Keratinocyte (primary cell): ENCODE measurements around the gene PCK1. TPM values are rescaled to one million over a fixed set of nuclear protein-coding genes. Genes with fewer than 3 reads are reported as not detected.

Experiments used
- DNase-seq: peaks from one replicate; pipeline ENCODE4 v3.0.0-alpha.2; 2011; ENCODE audit warnings: low read depth, missing footprints, low spot score
- FAIRE-seq: peaks from 2 replicates; lab custom pipeline; 2011; peaks lifted over from hg19 to GRCh38; lab: Jason Lieb, UNC
- H2AFZ ChIP-seq: 2 replicates; pipeline ENCODE4 v1.6.0; 2012; ENCODE audit warnings: low read length, control low read depth, inconsistent platforms; ENCODE audit not compliant: control insufficient read depth
- H3K27ac ChIP-seq: 2 replicates; pipeline ENCODE4 v1.5.1; 2011; ENCODE audit warnings: low read length; ENCODE audit not compliant: control insufficient read depth, insufficient read depth
- H3K27me3 ChIP-seq: 3 replicates; pipeline ENCODE4 v1.6.0; 2011; ENCODE audit warnings: low read length; ENCODE audit not compliant: control insufficient read depth, insufficient read depth; ENCODE audit errors: extremely low read depth
- H3K36me3 ChIP-seq, 2 experiments: 2 replicates in 1 of 2; 3 replicates in 1 of 2; pipeline ENCODE4 v1.5.1; 2011; ENCODE audit warnings: low read length in 2 of 2, mild to moderate bottlenecking in 1 of 2; ENCODE audit not compliant: control insufficient read depth in 2 of 2, insufficient read depth in 2 of 2; ENCODE audit errors: extremely low read depth in 1 of 2
- H3K4me1 ChIP-seq: 3 replicates; pipeline ENCODE4 v1.5.1; 2011; ENCODE audit warnings: low read length; ENCODE audit not compliant: control insufficient read depth, insufficient read depth; ENCODE audit errors: extremely low read depth
- H3K4me2 ChIP-seq: 3 replicates; pipeline ENCODE4 v1.6.0; 2011; ENCODE audit warnings: low read depth, low read length; ENCODE audit not compliant: control insufficient read depth, insufficient read depth; ENCODE audit errors: extremely low read depth
- H3K4me3 ChIP-seq, 3 experiments: fragments of 200-600 bp in 1 of 3; sonication (generic) in 1 of 3; 2 replicates in 2 of 3; 3 replicates in 1 of 3; pipeline ENCODE4 v1.5.1; 2011 to 2016; ENCODE audit warnings: low read length in 3 of 3, mild to moderate bottlenecking in 3 of 3, control low read depth in 2 of 3, inconsistent platforms in 1 of 3, low read depth in 1 of 3, mixed read lengths in 1 of 3, mixed run types in 1 of 3, moderate library complexity in 1 of 3; ENCODE audit not compliant: control insufficient read depth in 2 of 3, insufficient read depth in 2 of 3; ENCODE audit errors: extremely low read depth in 1 of 3
- H3K79me2 ChIP-seq: 2 replicates; pipeline ENCODE4 v1.6.0; 2012; ENCODE audit warnings: low read length; ENCODE audit not compliant: control insufficient read depth, insufficient read depth
- H3K9ac ChIP-seq: 3 replicates; pipeline ENCODE4 v1.6.0; 2011; ENCODE audit warnings: low read length; ENCODE audit not compliant: control insufficient read depth, insufficient read depth; ENCODE audit errors: extremely low read depth
- H3K9me1 ChIP-seq: 3 replicates; pipeline ENCODE4 v1.6.0; 2011; ENCODE audit warnings: low read length; ENCODE audit not compliant: control insufficient read depth, insufficient read depth; ENCODE audit errors: extremely low read depth
- H3K9me3 ChIP-seq: 2 replicates; pipeline ENCODE4 v1.5.1; 2012; ENCODE audit warnings: low read depth, low read length; ENCODE audit not compliant: control insufficient read depth
- H4K20me1 ChIP-seq: 3 replicates; pipeline ENCODE4 v1.6.0; 2011; ENCODE audit warnings: low read length; ENCODE audit not compliant: control insufficient read depth, insufficient read depth; ENCODE audit errors: extremely low read depth
- CTCF ChIP-seq, 3 experiments: IDR thresholded peaks in 1 of 3; conservative IDR thresholded peaks in 1 of 3; optimal IDR thresholded peaks in 1 of 3; 2 replicates in 2 of 3; 3 replicates in 1 of 3; pipeline versions ENCODE3 to v1.5.1; 2011; ENCODE audit warnings: low read length in 3 of 3, mild to moderate bottlenecking in 3 of 3, moderate library complexity in 2 of 3, control low read depth in 1 of 3, inconsistent platforms in 1 of 3; ENCODE audit not compliant: insufficient read depth in 2 of 3; ENCODE audit errors: extremely low read depth in 1 of 3
- EZH2 ChIP-seq: IDR thresholded peaks from one replicate; pipeline ENCODE4 v1.6.1; 2012; ENCODE audit warnings: inconsistent platforms, mild to moderate bottlenecking, low read length, moderate library complexity
- dilution Hi-C: fragments of 300-500 bp; cut with MboI; formaldehyde crosslinking; loops from one replicate; pipeline ENCODE4 v1.7.0; 2020; ENCODE audit warnings: low sequenced_read_pairs; ENCODE audit not compliant: extremely low pct_ligation_motif_present
- polyA plus RNA-seq, 5 experiments: library from polyadenylated mRNA; depleted of rRNA in 3 of 5; stranded (reverse) in 3 of 5; stranded (forward) in 1 of 5; unstranded in 1 of 5; fragments of >200 nt; gene quantifications; 1 replicate in 1 of 5; 2 replicates in 3 of 5; 3 replicates in 1 of 5; pipeline versions ENCODE4 v1.2.1 to v1.2.3, GENCODE V29; 2011 to 2012; ENCODE audit warnings: missing spikeins in 2 of 5, low read depth in 1 of 5, low replicate concordance in 1 of 5

PCK1 gene
- polyA plus RNA-seq, 1 donor (not counting 4 experiments of a cell fraction or from before 2014, with no cell fraction given), result not detected

- Histone ChIP-seq H3K36me3 (no peaks in the 10 kb centered on the region), H3K27ac (no peak overlapping the region), H3K9ac (no peak overlapping the region), H3K9me3 (no peaks in the 10 kb centered on the region), H3K27me3 (peaks cover 58% of the 10 kb centered on the region), H3K4me2 (no peak overlapping the region), H4K20me1 (no peaks in the 10 kb centered on the region), H2AFZ (no peak overlapping the region), H3K4me3 (no peak overlapping the region), H3K4me1 (no peaks in the 10 kb centered on the region), H3K79me2 (no peaks in the 10 kb centered on the region), H3K9me1 (no peaks in the 10 kb centered on the region)
- TF ChIP-seq CTCF (optimal IDR thresholded peaks at IDR 0.05 in 1 of 3, IDR thresholded peaks at IDR 0.05 in 1 of 3, conservative IDR thresholded peaks at IDR 0.05 in 1 of 3; ENCODE audit: extremely low read depth in 1 of 3, insufficient read depth in 2 of 3, low read length in 3 of 3), result no peak
- TF ChIP-seq EZH2, result no peak
- dilution Hi-C loops, result no loop called here
- FAIRE-seq (no peak), DNase-seq (no peak)
These were observed 1.0 kb upstream of the PCK1 start for GRCh38 chr20:57559658-57560553.

- H3K9ac ChIP-seq, result no peak overlapping the region
- no peaks in the 10 kb centered on the region for H4K20me1 ChIP-seq
- no peaks in the 10 kb centered on the region for H3K9me1 ChIP-seq
- H3K27me3 ChIP-seq, result peaks cover 54% of the 10 kb centered on the region
- no peak overlapping the region for H3K27ac ChIP-seq
- no peak for FAIRE-seq
- H3K79me2 ChIP-seq, result no peaks in the 10 kb centered on the region
- no peak overlapping the region for H2AFZ ChIP-seq
- H3K36me3 ChIP-seq, result no peaks in the 10 kb centered on the region
- dilution Hi-C loops, result no loop called here
- no peaks in the 10 kb centered on the region for H3K4me1 ChIP-seq
- no peak for DNase-seq
- TF ChIP-seq CTCF (optimal IDR thresholded peaks at IDR 0.05 in 1 of 3, IDR thresholded peaks at IDR 0.05 in 1 of 3, conservative IDR thresholded peaks at IDR 0.05 in 1 of 3; ENCODE audit: extremely low read depth in 1 of 3, insufficient read depth in 2 of 3, low read length in 3 of 3) (no peak), EZH2 (no peak)
- no peaks in the 10 kb centered on the region for H3K9me3 ChIP-seq
- H3K4me2 ChIP-seq, result no peak overlapping the region
- H3K4me3 ChIP-seq, result no peak overlapping the region
These were observed 708 bp downstream of the PCK1 start for GRCh38 chr20:57561356-57562279.
